ENCODE data around the gene LACC1. TPM values are rescaled to one million over a fixed set of nuclear protein-coding genes. Genes with fewer than 3 reads are reported as not detected.

Gene LACC1
- polyA plus RNA-seq, 1 of the 3 experiments (the other 2 are of a cell fraction), result 4.2 TPM

GRCh38 chr13:43918636-43919035 lies 38.9 kb downstream of the LACC1 start:
- Histone ChIP-seq H3K27ac (ENCODE audit: low read depth in 2 of 2, low read length in 1 of 2) (no peak overlapping the region), H3K9me2 (no peaks in the 10 kb centered on the region), H2AFZ (ENCODE audit: low read depth) (no peak overlapping the region), H3K36me3 (replicated peaks in 1 of 2; ENCODE audit: control insufficient read depth in 1 of 2, insufficient read depth in 2 of 2, low read length in 1 of 2) (no peaks in the 10 kb centered on the region), H3K79me2 (ENCODE audit: insufficient read depth) (no peaks in the 10 kb centered on the region), H3K4me1 (ENCODE audit: control insufficient read depth in 1 of 2, insufficient read depth in 2 of 2, low read depth in 1 of 2, low read length in 1 of 2) (0 out of 4 replicates have a peak, but pooled peaks cover 0 to 5% of the 10 kb centered on the region in 2 experiments), H3K27me3 (ENCODE audit: insufficient read depth) (no peaks in the 10 kb centered on the region), H4K20me1 (ENCODE audit: insufficient read depth) (no peaks in the 10 kb centered on the region), H3K9me3 (no peaks in the 10 kb centered on the region), H3K9ac (no peak overlapping the region), H3K4me2 (no peak overlapping the region), H3F3A (replicated peaks; ENCODE audit: insufficient read depth) (no peaks in the 10 kb centered on the region), H3K4me3 (ENCODE audit: low read depth in 2 of 2, low read length in 1 of 2) (no peak overlapping the region)
- 81% methylated on average over 5 of the region's 5 CpGs for WGBS (ENCODE audit: low lambda C conversion rate)
- TF ChIP-seq TEAD4 (IDR thresholded peaks at IDR 0.05; ENCODE audit: borderline replicate concordance, insufficient read depth) (no peak), RAD21 (IDR thresholded peaks at IDR 0.05; ENCODE audit: low read length) (no peak), RXRA (IDR thresholded peaks at IDR 0.05; ENCODE audit: borderline replicate concordance, low read depth) (no peak), FOSL2 (IDR thresholded peaks at IDR 0.05; ENCODE audit: borderline replicate concordance, low read depth) (no peak), ELF1 (IDR thresholded peaks at IDR 0.05) (no peak), REST (IDR thresholded peaks at IDR 0.05; ENCODE audit: low read depth, low read length) (no peak), PBX3 (IDR thresholded peaks at IDR 0.05) (no peak), MEF2A (IDR thresholded peaks at IDR 0.05; ENCODE audit: borderline replicate concordance, low read depth) (no peak), FOXJ3 (CRISPR knock-in tag; IDR thresholded peaks at IDR 0.05) (no peak), CHD2 (IDR thresholded peaks at IDR 0.05; ENCODE audit: low read length, partially characterized antibody) (no peak), NFIC (IDR thresholded peaks at IDR 0.05; ENCODE audit: borderline replicate concordance) (no peak), MXI1 (IDR thresholded peaks at IDR 0.05; ENCODE audit: low read depth, low read length) (no peak), SIN3A (IDR thresholded peaks at IDR 0.05; ENCODE audit: borderline replicate concordance, low read depth, low read length) (no peak)
- ChIA-PET CTCF (interaction anchor here (0.9 to 4.4 kb wide), 4 partner anchors 9 to 519 kb away, joined by 3 to 14 read pairs (median 6); no protein-coding TSS in a partner anchor), POLR2A (no interaction called here)
- DNase-seq, result no peak
